Right lobe of liver (tissue), 4 donors: ENCODE measurements around the gene FAM180B.
"Not testable (repeated sequence)": the region's sequence is repeated elsewhere in the genome, so short reads cannot be mapped to it uniquely, and the experiment has no call there.

Experiments used
- CTCF ChIP-seq, 4 donors: fragments of 200-600 bp in 3 of 4; fragments of 450-650 bp in 1 of 4; IDR thresholded peaks; one replicate each; pipeline versions ENCODE4 v1.5.1 to v1.8.0; 2016 to 2022; ENCODE audit warnings: antibody characterized with exemption in 4 of 4, mild to moderate bottlenecking in 2 of 4
- POLR2A ChIP-seq: fragments of 450-650 bp; IDR thresholded peaks from one replicate; pipeline ENCODE4 v1.6.1; 2017; ENCODE audit warnings: antibody characterized with exemption, mild to moderate bottlenecking
- donor health status: DM: no; HTN: no; CAD: no.
- donor health status: DM: no; HTN: no; CAD: no.
- donor health status: DM: no; HTN: yes; CAD: no.

- TF ChIP-seq CTCF (IDR thresholded peaks at IDR 0.05); POLR2A: not testable (repeated sequence)
Measured at GRCh38 chr11:47562393-47562792, 24.1 kb upstream of the FAM180B start.
